H9 (cell line): ENCODE measurements around the gene FBN2. TPM values are rescaled to one million over a fixed set of nuclear protein-coding genes. Genes with fewer than 3 reads are reported as not detected.

ENCODE experiments used
- DNase-seq: peaks from one replicate; pipeline ENCODE4 v3.0.0-alpha.2; 2017
- H2AFZ ChIP-seq: one replicate; pipeline ENCODE4 v1.6.1; 2013; ENCODE audit warnings: mild to moderate bottlenecking, low read length, control low read depth, moderate library complexity
- H2AK5ac ChIP-seq: 2 replicates; pipeline ENCODE4 v1.6.1; 2013; ENCODE audit warnings: low read length, control low read depth, mixed read lengths; ENCODE audit not compliant: insufficient read length
- H2BK120ac ChIP-seq: one replicate; pipeline ENCODE4 v1.6.1; 2013; ENCODE audit warnings: low read depth, mild to moderate bottlenecking, low read length, control low read depth, inconsistent platforms; ENCODE audit not compliant: poor library complexity, severe bottlenecking
- H2BK12ac ChIP-seq: 2 replicates; pipeline ENCODE4 v1.6.1; 2013; ENCODE audit warnings: low read length, control low read depth, mixed read lengths, low read depth; ENCODE audit not compliant: insufficient read length
- H2BK15ac ChIP-seq: 2 replicates; pipeline ENCODE4 v1.6.1; 2013; ENCODE audit warnings: low read depth, low read length, control low read depth
- H2BK20ac ChIP-seq: one replicate; pipeline ENCODE4 v1.6.1; 2013; ENCODE audit warnings: low read depth, mild to moderate bottlenecking, low read length, control low read depth, inconsistent platforms; ENCODE audit not compliant: poor library complexity, severe bottlenecking
- H2BK5ac ChIP-seq: 2 replicates; pipeline ENCODE4 v1.6.1; 2013; ENCODE audit warnings: low read length, control low read depth, mixed read lengths; ENCODE audit not compliant: insufficient read length
- H3K14ac ChIP-seq: 2 replicates; pipeline ENCODE4 v1.6.1; 2013; ENCODE audit warnings: low read length, control low read depth; ENCODE audit not compliant: insufficient read depth
- H3K18ac ChIP-seq: 2 replicates; pipeline ENCODE4 v1.6.1; 2013; ENCODE audit warnings: low read depth, mild to moderate bottlenecking, mixed read lengths, low read length, control low read depth; ENCODE audit not compliant: insufficient read length
- H3K23ac ChIP-seq: 2 replicates; pipeline ENCODE4 v1.6.1; 2013; ENCODE audit warnings: low read length, control low read depth, mixed read lengths, low read depth; ENCODE audit not compliant: insufficient read length
- H3K23me2 ChIP-seq: 2 replicates; pipeline ENCODE4 v1.6.1; 2013; ENCODE audit warnings: low read depth, mild to moderate bottlenecking, mixed read lengths, low read length, control low read depth; ENCODE audit not compliant: insufficient read length, poor library complexity, severe bottlenecking
- H3K27ac ChIP-seq: 2 replicates; pipeline ENCODE4 v1.5.1; 2013; ENCODE audit warnings: low read length, control low read depth, mixed read lengths, low read depth; ENCODE audit not compliant: insufficient read length
- H3K27me3 ChIP-seq: 2 replicates; pipeline ENCODE4 v1.6.1; 2013; ENCODE audit warnings: low read length, control low read depth, inconsistent platforms; ENCODE audit not compliant: insufficient read depth
- H3K4ac ChIP-seq: 2 replicates; pipeline ENCODE4 v1.6.1; 2013; ENCODE audit warnings: low read depth, mild to moderate bottlenecking, control low read depth, inconsistent platforms, low read length, moderate library complexity
- H3K4me1 ChIP-seq: 2 replicates; pipeline ENCODE4 v1.6.1; 2013; ENCODE audit warnings: low read length, control low read depth, inconsistent platforms; ENCODE audit not compliant: insufficient read depth
- H3K4me2 ChIP-seq: 2 replicates; pipeline ENCODE4 v1.6.1; 2013; ENCODE audit warnings: low read length, control low read depth, mixed read lengths; ENCODE audit not compliant: insufficient read length, insufficient read depth
- H3K56ac ChIP-seq: 2 replicates; pipeline ENCODE4 v1.6.1; 2013; ENCODE audit warnings: low read depth, mild to moderate bottlenecking, mixed read lengths, low read length, control low read depth; ENCODE audit not compliant: insufficient read length
- H3K79me1 ChIP-seq: 2 replicates; pipeline ENCODE4 v1.6.1; 2013; ENCODE audit warnings: low read depth, mild to moderate bottlenecking, moderate library complexity, low read length, control low read depth, inconsistent platforms; ENCODE audit not compliant: insufficient read depth, poor library complexity, severe bottlenecking
- H3K79me2 ChIP-seq: 2 replicates; pipeline ENCODE4 v1.6.1; 2013; ENCODE audit warnings: low read length, control low read depth, inconsistent platforms; ENCODE audit not compliant: insufficient read depth
- H3K9ac ChIP-seq: 2 replicates; pipeline ENCODE4 v1.6.1; 2013; ENCODE audit warnings: low read length, control low read depth, mixed read lengths; ENCODE audit not compliant: insufficient read length; ENCODE audit errors: extremely low read depth
- H3K9me3 ChIP-seq: one replicate; pipeline ENCODE4 v1.6.1; 2013; ENCODE audit warnings: low read depth, low read length, inconsistent platforms; ENCODE audit not compliant: control insufficient read depth
- H3T11ph ChIP-seq: one replicate; pipeline ENCODE4 v1.6.1; 2013; ENCODE audit warnings: mild to moderate bottlenecking, low read length, control low read depth, inconsistent platforms
- H4K20me1 ChIP-seq: one replicate; pipeline ENCODE4 v1.6.1; 2013; ENCODE audit not compliant: control insufficient read depth, insufficient read length, insufficient read depth
- H4K5ac ChIP-seq: 2 replicates; pipeline ENCODE4 v1.6.1; 2013; ENCODE audit warnings: low read depth, mild to moderate bottlenecking, mixed read lengths, low read length, control low read depth; ENCODE audit not compliant: insufficient read length
- H4K8ac ChIP-seq: replicated peaks from 2 replicates; pipeline ENCODE4 v1.6.1; 2013; ENCODE audit warnings: low read length, control low read depth, mixed read lengths, low read depth; ENCODE audit not compliant: insufficient read length
- H4K91ac ChIP-seq: 2 replicates; pipeline ENCODE4 v1.6.1; 2013; ENCODE audit warnings: low read depth, mild to moderate bottlenecking, moderate library complexity, mixed read lengths, low read length, control low read depth; ENCODE audit not compliant: insufficient read length
- H3K27ac Mint-ChIP-seq, 3 experiments: 2 replicates in 2 of 3; 3 replicates in 1 of 3; pipeline ENCODE4 v1.8.0; 2020 to 2021; ENCODE audit warnings: mixed read lengths in 3 of 3, mild to moderate bottlenecking in 1 of 3, moderate library complexity in 1 of 3
- H3K27me3 Mint-ChIP-seq: 2 replicates; pipeline ENCODE4 v1.8.0; 2021; ENCODE audit warnings: low read depth, mild to moderate bottlenecking, moderate library complexity, mixed read lengths
- H3K36me3 Mint-ChIP-seq, 3 experiments: 2 replicates in 2 of 3; 3 replicates in 1 of 3; pipeline ENCODE4 v1.8.0; 2020 to 2021; ENCODE audit warnings: low read depth in 3 of 3, mixed read lengths in 3 of 3; ENCODE audit not compliant: insufficient read depth in 1 of 3
- H3K4me1 Mint-ChIP-seq, 2 experiments: 2 replicates each; pipeline ENCODE4 v1.8.0; 2020; ENCODE audit warnings: mixed read lengths in 2 of 2
- H3K4me3 Mint-ChIP-seq, 2 experiments: 2 replicates in 1 of 2; 3 replicates in 1 of 2; pipeline ENCODE4 v1.8.0; 2020 to 2021; ENCODE audit warnings: mild to moderate bottlenecking in 2 of 2, mixed read lengths in 2 of 2, moderate library complexity in 1 of 2
- H3K9me3 Mint-ChIP-seq, 2 experiments: 2 replicates in 1 of 2; 3 replicates in 1 of 2; pipeline ENCODE4 v1.8.0; 2020; ENCODE audit warnings: mild to moderate bottlenecking in 2 of 2, mixed read lengths in 2 of 2, moderate library complexity in 1 of 2
- WGBS: extraction: QIAGEN DNeasy Blood & Tissue Kit; methylation state at CpG from one replicate; pipeline ENCODE4 v1.1.7; 2013; ENCODE audit warnings: missing lambda C conversion rate, low lambda C conversion rate, mixed read lengths; ENCODE audit not compliant: insufficient read length; ENCODE audit errors: extremely low coverage; 5-methylcytosine and 5-hydroxymethylcytosine counted together
- total RNA-seq: library from RNA; stranded (reverse); gene quantifications from 2 replicates; pipeline ENCODE4 v1.2.1, GENCODE V29; 2021
- TF ChIP-seq, protein P1 (sequence below): fragments of 200-600 bp; sonication (generic); conservative IDR thresholded peaks from 3 replicates; pipeline ENCODE4 v1.8.0; 2021; ENCODE audit warnings: antibody characterized with exemption, mild to moderate bottlenecking

The FBN2 gene
- total RNA-seq, 1 experiment from 2014 or later = 8.3 TPM

DNA sequence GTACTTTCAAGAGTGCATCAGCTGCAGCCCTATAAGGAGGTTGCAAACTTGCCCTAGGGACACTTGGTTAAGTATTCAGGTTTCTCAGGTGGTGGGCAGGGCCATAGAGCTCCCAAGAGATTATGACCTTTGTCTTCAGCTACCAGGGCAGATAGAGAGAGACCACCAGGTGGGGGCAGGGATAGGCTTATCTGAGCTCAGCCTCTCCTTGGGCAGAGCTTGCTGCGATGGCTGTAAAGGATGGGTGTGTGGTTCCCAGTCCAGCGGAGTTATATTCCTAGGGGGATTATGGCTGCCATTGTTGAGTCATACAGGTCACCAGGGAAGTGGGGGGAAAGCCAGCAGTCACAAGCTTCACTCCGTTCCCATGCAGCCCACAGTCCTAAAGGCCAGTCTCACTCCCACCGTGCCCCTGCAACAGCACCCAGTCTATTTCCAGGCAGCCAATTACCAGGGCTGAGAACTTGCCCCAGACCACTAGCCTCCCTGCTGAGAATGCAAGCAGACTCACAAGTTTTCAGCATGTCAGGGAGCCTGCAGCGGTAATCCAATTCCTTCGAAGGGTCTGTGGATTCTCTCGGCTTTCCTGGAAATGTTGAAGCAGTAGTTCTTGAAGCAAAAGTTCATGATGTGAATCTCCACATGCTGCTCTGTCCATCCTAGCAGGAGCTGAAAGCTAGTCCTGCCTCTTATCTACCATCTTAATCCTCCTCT, 303.0 kb downstream of the FBN2 start:
- no peak overlapping the region for H2BK15ac ChIP-seq
- H3K79me1 ChIP-seq = no peaks in the 10 kb centered on the region
- H3K27me3 Mint-ChIP-seq = no peaks in the 10 kb centered on the region
- DNase-seq = no peak
- no peak overlapping the region for H2BK120ac ChIP-seq
- H3K23ac ChIP-seq = no peak overlapping the region
- H3K9ac ChIP-seq = no peak overlapping the region
- H3K23me2 ChIP-seq = no peaks in the 10 kb centered on the region
- no peak overlapping the region for H3T11ph ChIP-seq
- no peaks in the 10 kb centered on the region for H4K20me1 ChIP-seq
- no peaks in the 10 kb centered on the region for H3K9me3 Mint-ChIP-seq
- H2BK12ac ChIP-seq = no peak overlapping the region
- no peak overlapping the region for H4K91ac ChIP-seq
- no peaks in the 10 kb centered on the region for H3K9me3 ChIP-seq
- no peaks in the 10 kb centered on the region; a peak in 1 of 7 replicates for H3K36me3 Mint-ChIP-seq
- H2BK20ac ChIP-seq = no peak overlapping the region
- no peak overlapping the region; a peak in 1 of 7 replicates for H3K27ac Mint-ChIP-seq
- no peak overlapping the region for H4K5ac ChIP-seq
- H3K18ac ChIP-seq = no peak overlapping the region
- no peak overlapping the region for H2AFZ ChIP-seq
- H3K56ac ChIP-seq = no peak overlapping the region
- H3K14ac ChIP-seq = no peak overlapping the region
- TF ChIP-seq, protein P1, sequence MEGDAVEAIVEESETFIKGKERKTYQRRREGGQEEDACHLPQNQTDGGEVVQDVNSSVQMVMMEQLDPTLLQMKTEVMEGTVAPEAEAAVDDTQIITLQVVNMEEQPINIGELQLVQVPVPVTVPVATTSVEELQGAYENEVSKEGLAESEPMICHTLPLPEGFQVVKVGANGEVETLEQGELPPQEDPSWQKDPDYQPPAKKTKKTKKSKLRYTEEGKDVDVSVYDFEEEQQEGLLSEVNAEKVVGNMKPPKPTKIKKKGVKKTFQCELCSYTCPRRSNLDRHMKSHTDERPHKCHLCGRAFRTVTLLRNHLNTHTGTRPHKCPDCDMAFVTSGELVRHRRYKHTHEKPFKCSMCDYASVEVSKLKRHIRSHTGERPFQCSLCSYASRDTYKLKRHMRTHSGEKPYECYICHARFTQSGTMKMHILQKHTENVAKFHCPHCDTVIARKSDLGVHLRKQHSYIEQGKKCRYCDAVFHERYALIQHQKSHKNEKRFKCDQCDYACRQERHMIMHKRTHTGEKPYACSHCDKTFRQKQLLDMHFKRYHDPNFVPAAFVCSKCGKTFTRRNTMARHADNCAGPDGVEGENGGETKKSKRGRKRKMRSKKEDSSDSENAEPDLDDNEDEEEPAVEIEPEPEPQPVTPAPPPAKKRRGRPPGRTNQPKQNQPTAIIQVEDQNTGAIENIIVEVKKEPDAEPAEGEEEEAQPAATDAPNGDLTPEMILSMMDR = no peak
- H3K4me1 Mint-ChIP-seq = peaks cover 10 to 13% of the 10 kb centered on the region in 2 experiments
- no CpG with 5 or more reads among the region's 7 CpGs for WGBS
- H2BK5ac ChIP-seq = no peak overlapping the region
- H3K4ac ChIP-seq = no peak overlapping the region
- no peaks in the 10 kb centered on the region for H3K4me1 ChIP-seq
- no peaks in the 10 kb centered on the region for H3K79me2 ChIP-seq
- no peak overlapping the region for H3K4me3 Mint-ChIP-seq
- H3K4me2 ChIP-seq = no peak overlapping the region
- H2AK5ac ChIP-seq = no peak overlapping the region
- no peak overlapping the region for H3K27ac ChIP-seq
- H3K27me3 ChIP-seq = no peaks in the 10 kb centered on the region
- no peak overlapping the region for H4K8ac ChIP-seq
